PC-3 (cell line): ENCODE results near the gene PWWP2B. TPM values are rescaled to one million over a fixed set of nuclear protein-coding genes. Genes with fewer than 3 reads are reported as not detected.

Experiments used
- ATAC-seq: fragments of 200-7000 bp; cut with Tn5 transposase; 2 replicates; pipeline ENCODE4 v1.9.1; 2020; ENCODE audit warnings: mild to moderate bottlenecking, moderate library complexity
- BruUV-seq: library from RNA; stranded (reverse); fragments of 400-500 nt; replicated peaks from 2 replicates; lab custom pipeline; 2021; lab: Mats Ljungman, UMichigan
- CTCF ChIA-PET: fragments of 300-600 bp; sonication (Branson Sonifier 250); formaldehyde crosslinking; loops from one replicate; lab custom pipeline; 2022; ENCODE audit warnings: antibody characterized with exemption; lab: Charles Lee
- POLR2A ChIA-PET: fragments of 300-600 bp; sonication (Branson Sonifier 250); formaldehyde crosslinking; loops from one replicate; lab custom pipeline; 2022; ENCODE audit warnings: antibody characterized with exemption; ENCODE audit not compliant: unreplicated experiment; lab: Charles Lee
- DNase-seq: peaks from one replicate; pipeline ENCODE4 v3.0.0-alpha.2; 2015
- H2AFZ ChIP-seq: fragments of 300-600 bp; sonication (generic); 2 replicates; pipeline ENCODE4 v1.6.0; 2016; ENCODE audit warnings: antibody characterized with exemption, low read length
- H3F3A ChIP-seq: fragments of 300-600 bp; sonication (generic); one replicate; pipeline ENCODE4 v1.6.0; 2017; ENCODE audit warnings: antibody characterized with exemption, low read length, control low read depth, mild to moderate bottlenecking; ENCODE audit not compliant: unreplicated experiment
- H3K27ac ChIP-seq: fragments of 300-600 bp; sonication (generic); 2 replicates; pipeline ENCODE4 v1.5.1; 2016; ENCODE audit warnings: mild to moderate bottlenecking, low read length
- H3K27me3 ChIP-seq: fragments of 300-600 bp; sonication (generic); 2 replicates; pipeline ENCODE4 v1.6.1; 2016; ENCODE audit warnings: low read length, mixed read lengths
- H3K36me3 ChIP-seq: fragments of 300-600 bp; sonication (generic); 2 replicates; pipeline ENCODE4 v1.6.1; 2016; ENCODE audit warnings: low read depth, mixed run types, low read length, mixed read lengths
- H3K4me1 ChIP-seq: fragments of 300-600 bp; sonication (generic); 2 replicates; pipeline ENCODE4 v1.5.1; 2016; ENCODE audit warnings: low read length; ENCODE audit not compliant: insufficient read depth
- H3K4me2 ChIP-seq: fragments of 300-600 bp; sonication (generic); 2 replicates; pipeline ENCODE4 v1.6.0; 2016; ENCODE audit warnings: low read length
- H3K4me3 ChIP-seq: fragments of 300-600 bp; sonication (generic); 2 replicates; pipeline ENCODE4 v1.5.1; 2016; ENCODE audit warnings: mild to moderate bottlenecking, low read length, mixed read lengths
- H3K79me2 ChIP-seq: fragments of 300-600 bp; sonication (generic); 2 replicates; pipeline ENCODE4 v1.6.1; 2017; ENCODE audit warnings: low read length, mixed read lengths
- H3K9ac ChIP-seq: fragments of 300-600 bp; sonication (generic); 2 replicates; pipeline ENCODE4 v1.6.0; 2016; ENCODE audit warnings: mild to moderate bottlenecking, low read length
- H3K9me2 ChIP-seq: fragments of 300-600 bp; sonication (generic); replicated peaks from 2 replicates; pipeline ENCODE4 v1.6.1; 2016; ENCODE audit warnings: mixed run types, low read length, mixed read lengths
- H3K9me3 ChIP-seq: fragments of 300-600 bp; sonication (generic); 2 replicates; pipeline ENCODE4 v1.6.1; 2016; ENCODE audit warnings: low read length, mixed read lengths
- H4K20me1 ChIP-seq: fragments of 300-600 bp; sonication (generic); 2 replicates; pipeline ENCODE4 v1.6.1; 2016; ENCODE audit warnings: low read length, mixed read lengths
- EZH2 ChIP-seq: fragments of 300-600 bp; sonication (generic); IDR thresholded peaks from one replicate; pipeline ENCODE4 v1.6.1; 2017; ENCODE audit warnings: antibody characterized with exemption, mild to moderate bottlenecking, low read length; ENCODE audit not compliant: unreplicated experiment
- EZH2phosphoT487 ChIP-seq: fragments of 300-600 bp; sonication (generic); IDR thresholded peaks from 2 replicates; pipeline ENCODE4 v1.6.1; 2018; ENCODE audit warnings: mild to moderate bottlenecking, antibody characterized with exemption, low read length, borderline replicate concordance
- intact Hi-C: fragments of 100-400 bp; cut with micrococcal nuclease; formaldehyde crosslinking; loops from 2 replicates; pipeline ENCODE4 v1.9.0; 2023
- total RNA-seq: library from RNA; depleted of rRNA; stranded (reverse); fragments of >200 nt; gene quantifications from 2 replicates; pipeline ENCODE4 v1.2.3, GENCODE V29; 2014
- TF ChIP-seq, protein P1 (sequence below): fragments of 300-600 bp; sonication (generic); conservative IDR thresholded peaks from 2 replicates; pipeline ENCODE4 v1.5.1; 2017; ENCODE audit warnings: antibody characterized with exemption, low read depth, mild to moderate bottlenecking, low read length

The PWWP2B gene
- total RNA-seq, 1 experiment from 2014 or later, result 24.5 TPM

DNA sequence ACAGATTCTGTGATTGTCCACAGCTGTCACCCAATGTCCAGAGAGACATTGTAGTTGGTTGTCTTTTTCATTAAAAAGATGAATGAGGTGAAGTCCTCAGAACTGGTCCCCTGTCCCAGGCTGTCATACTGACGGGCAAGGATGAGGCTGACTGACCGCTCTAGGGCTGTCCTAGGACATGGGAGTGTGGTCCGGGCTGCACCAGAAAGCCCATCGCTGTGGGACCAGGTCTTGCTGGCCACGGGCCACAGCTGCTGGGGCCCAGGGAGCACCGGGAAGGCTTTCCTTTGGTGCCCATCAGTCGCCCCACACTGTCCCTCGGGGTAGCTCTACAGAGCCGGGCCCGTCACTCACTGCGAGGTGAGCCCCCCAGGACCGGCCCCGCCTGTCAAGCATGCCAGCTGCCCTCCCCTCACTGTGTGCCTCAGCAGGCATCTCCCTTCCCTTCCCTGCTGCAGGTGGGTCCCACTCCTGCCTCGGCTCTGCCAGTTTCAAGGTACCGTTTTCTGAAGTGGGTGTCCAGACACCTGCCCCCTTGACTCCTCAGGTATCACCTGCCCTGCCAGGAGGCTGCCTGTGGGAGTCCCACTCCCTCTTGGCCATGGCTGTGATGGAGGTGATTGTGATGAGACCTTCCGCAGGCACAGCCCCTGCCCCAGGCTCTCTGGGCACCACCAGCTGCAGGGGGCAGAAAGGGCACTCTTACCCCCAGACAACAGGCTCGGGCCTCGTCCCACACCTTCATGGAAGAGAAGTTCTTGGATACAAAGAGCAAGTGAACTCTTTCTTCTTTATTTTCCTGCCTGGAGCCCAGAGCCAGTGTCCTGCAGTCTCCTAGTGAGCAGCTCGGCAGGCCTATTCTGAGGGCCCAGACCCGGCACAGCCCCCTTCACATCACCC is 43.3 kb upstream of the PWWP2B start:
- Histone ChIP-seq H3K27me3 (no peaks in the 10 kb centered on the region), H3K9ac (no peak overlapping the region), H3K4me3 (no peak overlapping the region), H3F3A (no peaks in the 10 kb centered on the region), H4K20me1 (no peaks in the 10 kb centered on the region), H3K79me2 (no peaks in the 10 kb centered on the region), H3K36me3 (no peaks in the 10 kb centered on the region), H3K9me2 (no peaks in the 10 kb centered on the region), H3K4me1 (no peaks in the 10 kb centered on the region), H3K27ac (no peak overlapping the region), H2AFZ (no peak overlapping the region), H3K9me3 (no peaks in the 10 kb centered on the region), H3K4me2 (no peak overlapping the region)
- BruUV-seq, result no TSS peak
- intact Hi-C loops, result no loop called here
- no peak for ATAC-seq
- CTCF ChIA-PET, result no interaction called here
- DNase-seq, result no peak
- TF ChIP-seq EZH2phosphoT487, result no peak
- TF ChIP-seq, protein P1, sequence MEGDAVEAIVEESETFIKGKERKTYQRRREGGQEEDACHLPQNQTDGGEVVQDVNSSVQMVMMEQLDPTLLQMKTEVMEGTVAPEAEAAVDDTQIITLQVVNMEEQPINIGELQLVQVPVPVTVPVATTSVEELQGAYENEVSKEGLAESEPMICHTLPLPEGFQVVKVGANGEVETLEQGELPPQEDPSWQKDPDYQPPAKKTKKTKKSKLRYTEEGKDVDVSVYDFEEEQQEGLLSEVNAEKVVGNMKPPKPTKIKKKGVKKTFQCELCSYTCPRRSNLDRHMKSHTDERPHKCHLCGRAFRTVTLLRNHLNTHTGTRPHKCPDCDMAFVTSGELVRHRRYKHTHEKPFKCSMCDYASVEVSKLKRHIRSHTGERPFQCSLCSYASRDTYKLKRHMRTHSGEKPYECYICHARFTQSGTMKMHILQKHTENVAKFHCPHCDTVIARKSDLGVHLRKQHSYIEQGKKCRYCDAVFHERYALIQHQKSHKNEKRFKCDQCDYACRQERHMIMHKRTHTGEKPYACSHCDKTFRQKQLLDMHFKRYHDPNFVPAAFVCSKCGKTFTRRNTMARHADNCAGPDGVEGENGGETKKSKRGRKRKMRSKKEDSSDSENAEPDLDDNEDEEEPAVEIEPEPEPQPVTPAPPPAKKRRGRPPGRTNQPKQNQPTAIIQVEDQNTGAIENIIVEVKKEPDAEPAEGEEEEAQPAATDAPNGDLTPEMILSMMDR, result no peak
- no peak for TF ChIP-seq EZH2
- POLR2A ChIA-PET, result no interaction called here

DNA sequence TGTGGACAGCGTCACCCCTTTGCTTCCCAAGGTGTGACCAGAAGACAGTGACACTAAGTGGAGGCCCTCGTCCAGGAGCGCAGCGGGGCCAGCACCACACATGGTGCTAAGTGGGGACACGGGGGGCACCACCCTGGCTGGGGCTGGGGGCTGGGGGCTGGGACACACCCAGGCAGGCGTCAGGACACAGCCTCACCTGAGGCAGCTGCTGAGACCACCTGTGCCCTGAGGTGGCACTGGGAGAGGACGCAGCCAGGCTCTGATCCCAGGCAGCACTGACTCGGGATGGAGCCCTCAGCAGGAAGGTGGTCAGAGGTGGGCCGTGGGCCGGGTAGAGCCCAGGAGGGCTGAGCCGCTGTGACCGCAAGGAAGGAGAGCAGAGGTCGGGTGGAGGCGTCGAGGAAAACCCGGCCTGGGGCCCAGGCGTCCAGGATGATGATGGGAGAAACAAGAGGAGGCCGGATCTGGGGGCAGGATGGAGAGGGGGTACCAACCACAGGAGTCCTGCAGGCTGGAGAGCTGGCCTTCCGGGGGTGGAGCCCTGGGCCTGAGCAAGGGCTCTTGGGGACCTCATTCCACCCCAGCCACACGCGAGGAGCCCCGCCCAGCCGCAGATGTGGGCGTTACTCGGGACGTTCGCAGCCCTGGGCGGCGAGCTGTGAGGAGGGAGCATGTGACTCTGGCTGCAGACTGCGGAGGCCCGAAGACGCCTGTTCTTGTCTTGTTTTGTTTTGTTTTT is 42.5 kb upstream of the PWWP2B start:
- Histone ChIP-seq H3K9ac (no peak overlapping the region), H3K4me3 (no peak overlapping the region), H2AFZ (no peak overlapping the region), H4K20me1 (no peaks in the 10 kb centered on the region), H3K4me1 (no peaks in the 10 kb centered on the region), H3K9me3 (no peaks in the 10 kb centered on the region), H3K4me2 (no peak overlapping the region), H3K27me3 (no peaks in the 10 kb centered on the region), H3K9me2 (no peaks in the 10 kb centered on the region), H3F3A (no peaks in the 10 kb centered on the region), H3K27ac (no peak overlapping the region), H3K36me3 (no peaks in the 10 kb centered on the region), H3K79me2 (no peaks in the 10 kb centered on the region)
- POLR2A ChIA-PET, result no interaction called here
- DNase-seq (no peak), ATAC-seq (no peak)
- intact Hi-C loops, result no loop called here
- no peak for TF ChIP-seq EZH2
- no peak for TF ChIP-seq EZH2phosphoT487
- TF ChIP-seq, protein P1, result no peak
- BruUV-seq, result no TSS peak
- CTCF ChIA-PET, result no interaction called here
